Measurements from ENCODE around the gene PCBP3. TPM values are rescaled to one million over a fixed set of nuclear protein-coding genes. Genes with fewer than 3 reads are reported as not detected.

PCBP3 gene
- total and polyA plus RNA-seq, 2 donors (not counting 3 experiments of a cell fraction or from before 2014, with no cell fraction given): 0.06 to 1.1 TPM

GRCh38 chr21:45974073-45975019 lies 330.8 kb downstream of the PCBP3 start:
- Histone ChIP-seq H3K4me3 (replicated peaks in 1 of 3; ENCODE audit: insufficient read depth in 1 of 3, low read depth in 1 of 3, low read length in 3 of 3) (peak overlapping the region in 2 of 3 experiments; percentile 34 to 56), H3K4me2 (ENCODE audit: insufficient read depth, low read length) (peak overlapping the region; percentile 54), H3K27ac (ENCODE audit: insufficient read depth, low read depth, low read length) (peak overlapping the region; percentile 21), H2AFZ (ENCODE audit: low read depth, low read length) (peak overlapping the region; percentile 44), H3K27me3 (ENCODE audit: control insufficient read depth in 2 of 2, insufficient read depth in 2 of 2, low read length in 2 of 2) (peaks cover 0 to 2% of the 10 kb centered on the region in 2 experiments), H4K20me1 (replicated peaks; ENCODE audit: control insufficient read depth, extremely low read depth, insufficient read depth, low read length) (no peaks in the 10 kb centered on the region), H3K9me3 (replicated peaks; ENCODE audit: control insufficient read depth, insufficient read depth, low read length) (no peaks in the 10 kb centered on the region), H3K79me2 (ENCODE audit: control insufficient read depth, insufficient read depth, low read length) (no peaks in the 10 kb centered on the region), H3K9me1 (replicated peaks; ENCODE audit: control insufficient read depth, extremely low read depth, insufficient read depth, low read length) (no peaks in the 10 kb centered on the region), H3K36me3 (ENCODE audit: control insufficient read depth in 2 of 2, extremely low read depth in 1 of 2, insufficient read depth in 2 of 2, low read length in 2 of 2) (no peaks in the 10 kb centered on the region), H3K4me1 (ENCODE audit: control insufficient read depth, extremely low read depth, insufficient read depth, low read length) (peaks cover 29% of the 10 kb centered on the region), H3K9ac (replicated peaks; ENCODE audit: extremely low read depth, insufficient read depth, low read length) (peak overlapping the region; percentile 65)
- dilution Hi-C loops (cut with MboI; ENCODE audit: extremely low pct_ligation_motif_present, low sequenced_read_pairs): no loop called here
- no peak for TF ChIP-seq POLR2A (IDR thresholded peaks at IDR 0.05; ENCODE audit: low read depth, low read length)
- no peak for TF ChIP-seq MAX (IDR thresholded peaks at IDR 0.05; ENCODE audit: insufficient read depth, insufficient read length)
- no peak for TF ChIP-seq CTCF (IDR thresholded peaks at IDR 0.05; ENCODE audit: extremely low read depth in 1 of 2, insufficient read depth in 1 of 2, low read depth in 1 of 2, low read length in 2 of 2)
- TF ChIP-seq EZH2 (IDR thresholded peaks at IDR 0.05; ENCODE audit: borderline replicate concordance, low read depth, low read length, severe bottlenecking): no peak
- TF ChIP-seq JUN (IDR thresholded peaks at IDR 0.05; ENCODE audit: borderline replicate concordance, insufficient read depth, insufficient read length, low read depth): peak; percentile 62
- peak; percentile 80 for TF ChIP-seq FOS (IDR thresholded peaks at IDR 0.05; ENCODE audit: borderline replicate concordance, insufficient read depth, low read length)
- TF ChIP-seq GATA2 (IDR thresholded peaks at IDR 0.05; ENCODE audit: insufficient read depth, insufficient read length, low read depth, low read length): no peak
- TF ChIP-seq MYC (IDR thresholded peaks at IDR 0.05; ENCODE audit: low read depth, low read length): no peak
- peak; percentile 25 for TF ChIP-seq POLR2AphosphoS5 (IDR thresholded peaks at IDR 0.05; ENCODE audit: insufficient read depth, low read depth, low read length)
- intact Hi-C loops (cut with micrococcal nuclease): loop anchor here (5.0 kb wide), 2 partner anchors 123 to 253 kb away; partner anchors contain the start of genes COL6A2 and LSS
- FAIRE-seq: no peak
- ChIA-PET POLR2A (no interaction called here), CTCF (interaction anchor here (0.6 to 5.1 kb wide), 13 partner anchors 8 to 669 kb away, joined by 3 to 78 read pairs (median 5); partner anchors contain the start of genes COL6A1, MCM3AP and YBEY)
- BruUV-seq (replicated peaks): no TSS peak
- DNase-seq (ENCODE audit: low read depth, low spot score): peak; percentile 42

Data from endothelial cell of umbilical vein (primary cell).